GM19372 (cell line): ENCODE data around the gene FUBP3.

ENCODE experiments used
- ATAC-seq: cut with Tn5 transposase; IDR thresholded peaks from one replicate; pipeline ENCODE4 v1.9.1; 2021; ENCODE audit warnings: mild to moderate bottlenecking, low read depth, moderate library complexity; ENCODE audit not compliant: unreplicated experiment

The FUBP3 gene

GRCh38 chr9:130661451-130662098 is 82.2 kb downstream of the FUBP3 start:
- no peak for ATAC-seq

- ATAC-seq, result no peak
Observed at GRCh38 chr9:130662099-130662969, 83.0 kb downstream of the FUBP3 start.

- no peak for ATAC-seq
Observed at GRCh38 chr9:130662970-130663257, 83.5 kb downstream of the FUBP3 start.

- ATAC-seq, result no peak
Observed at GRCh38 chr9:130663258-130663976, 84.0 kb downstream of the FUBP3 start.

GRCh38 chr9:130663977-130664250 is 84.5 kb downstream of the FUBP3 start:
- no peak for ATAC-seq

- ATAC-seq, result no peak
Observed at GRCh38 chr9:130664251-130665028, 85.1 kb downstream of the FUBP3 start, which contains the start of gene PRDM12. PRDM12 (plus strand) TSS chr9:130664594; CDS start chr9:130664654, 60 bp downstream.

- no peak for ATAC-seq
Observed at GRCh38 chr9:130665029-130665430, 85.7 kb downstream of the FUBP3 start.

- no peak for ATAC-seq
Observed at GRCh38 chr9:130665431-130666392, 86.3 kb downstream of the FUBP3 start.

GRCh38 chr9:130666393-130667119 is 87.2 kb downstream of the FUBP3 start:
- ATAC-seq, result no peak

GRCh38 chr9:130667120-130667435 is 87.7 kb downstream of the FUBP3 start:
- no peak for ATAC-seq

GRCh38 chr9:130668196-130668595 is 88.8 kb downstream of the FUBP3 start:
- ATAC-seq, result no peak

GRCh38 chr9:130668659-130669058 is 89.3 kb downstream of the FUBP3 start:
- no peak for ATAC-seq

GRCh38 chr9:130669965-130670364 is 90.6 kb downstream of the FUBP3 start:
- no peak for ATAC-seq

- no peak for ATAC-seq
Observed at GRCh38 chr9:130670644-130671043, 91.3 kb downstream of the FUBP3 start.

GRCh38 chr9:130672466-130672865 is 93.1 kb downstream of the FUBP3 start:
- no peak for ATAC-seq

GRCh38 chr9:130672933-130673615 is 93.7 kb downstream of the FUBP3 start:
- ATAC-seq, result no peak

GRCh38 chr9:130675396-130675795 is 96.0 kb downstream of the FUBP3 start:
- ATAC-seq, result no peak

- ATAC-seq, result no peak
Observed at GRCh38 chr9:130677252-130677651, 97.9 kb downstream of the FUBP3 start.
